Ramos (cell line): ENCODE measurements around the gene XYLT2.

ENCODE experiments used
- in situ Hi-C: fragments of 300-500 bp; cut with MboI; formaldehyde crosslinking; loops from one replicate; pipeline ENCODE4 v1.14.3; 2022; ENCODE audit warnings: low sequenced_read_pairs; ENCODE audit not compliant: unreplicated experiment

The XYLT2 gene

GRCh38 chr17:50361561-50362480 lies 15.9 kb downstream of the XYLT2 start:
- in situ Hi-C loops: no loop called here

- in situ Hi-C loops: no loop called here
Observed at GRCh38 chr17:50362661-50363060, 16.7 kb downstream of the XYLT2 start.

GRCh38 chr17:50363217-50364060 lies 17.5 kb downstream of the XYLT2 start:
- in situ Hi-C loops: no loop called here

GRCh38 chr17:50364061-50364458 lies 18.1 kb downstream of the XYLT2 start:
- in situ Hi-C loops: no loop called here

GRCh38 chr17:50364715-50365114 lies 18.8 kb downstream of the XYLT2 start:
- in situ Hi-C loops: no loop called here

GRCh38 chr17:50365165-50365564 lies 19.2 kb downstream of the XYLT2 start:
- in situ Hi-C loops: no loop called here

- in situ Hi-C loops: no loop called here
Observed at GRCh38 chr17:50365649-50366393, 19.9 kb downstream of the XYLT2 start.

- in situ Hi-C loops: no loop called here
Observed at GRCh38 chr17:50367401-50367800, 21.5 kb downstream of the XYLT2 start.

GRCh38 chr17:50370052-50370451 lies 24.1 kb downstream of the XYLT2 start:
- in situ Hi-C loops: no loop called here

GRCh38 chr17:50371526-50371925 lies 25.6 kb downstream of the XYLT2 start:
- in situ Hi-C loops: no loop called here

- in situ Hi-C loops: no loop called here
Observed at GRCh38 chr17:50372222-50372757, 26.4 kb downstream of the XYLT2 start.

- in situ Hi-C loops: no loop called here
Observed at GRCh38 chr17:50372758-50373556, 27.0 kb downstream of the XYLT2 start, which contains the start of the genes EME1 and MRPL27. Gene EME1, plus strand, starts transcription at chr17:50373229. Its CDS starts 1,980 bp downstream, at chr17:50375209. Gene MRPL27, minus strand, starts transcription at chr17:50373184. Its CDS starts 14 bp downstream, at chr17:50373170.

GRCh38 chr17:50373705-50374104 lies 27.8 kb downstream of the XYLT2 start:
- in situ Hi-C loops: no loop called here

GRCh38 chr17:50375858-50376538 lies 30.1 kb downstream of the XYLT2 start:
- in situ Hi-C loops: no loop called here

GRCh38 chr17:50379351-50380132 lies 33.6 kb downstream of the XYLT2 start:
- in situ Hi-C loops: no loop called here

GRCh38 chr17:50380369-50381259 lies 34.7 kb downstream of the XYLT2 start:
- in situ Hi-C loops: no loop called here

- in situ Hi-C loops: no loop called here
Observed at GRCh38 chr17:50381260-50381815, 35.4 kb downstream of the XYLT2 start.
